DND-41 (cell line): ENCODE measurements around the gene ATP8A2.

Source experiments
- ATAC-seq: fragments of 200-7000 bp; cut with Tn5 transposase; 3 replicates; pipeline ENCODE4 v1.9.1; 2021; ENCODE audit warnings: low read depth; ENCODE audit not compliant: insufficient read depth
- DNase-seq: peaks from one replicate; pipeline ENCODE4 v3.0.0-alpha.2; 2020
- H2AFZ ChIP-seq: 2 replicates; pipeline ENCODE4 v1.6.0; 2012; ENCODE audit warnings: low read depth, low read length
- H3K27ac ChIP-seq: 2 replicates; pipeline ENCODE4 v1.5.1; 2012; ENCODE audit warnings: low read length, inconsistent platforms
- H3K27me3 ChIP-seq: fragments of 200-600 bp; sonication (generic); 2 replicates; pipeline ENCODE4 v1.6.0; 2012; ENCODE audit warnings: low read length, mild to moderate bottlenecking, inconsistent platforms; ENCODE audit not compliant: insufficient read depth, poor library complexity
- H3K36me3 ChIP-seq: 2 replicates; pipeline ENCODE4 v1.5.1; 2012; ENCODE audit warnings: low read length, inconsistent platforms; ENCODE audit not compliant: insufficient read depth
- H3K4me1 ChIP-seq: 2 replicates; pipeline ENCODE4 v1.5.1; 2012; ENCODE audit warnings: mild to moderate bottlenecking, low read length; ENCODE audit not compliant: insufficient read depth
- H3K4me2 ChIP-seq: 2 replicates; pipeline ENCODE4 v1.6.0; 2012; ENCODE audit warnings: mild to moderate bottlenecking, moderate library complexity, low read length, inconsistent platforms; ENCODE audit not compliant: insufficient read depth
- H3K4me3 ChIP-seq, 2 experiments: fragments of 200-600 bp in 1 of 2; shearing (Covaris generic) in 1 of 2; 2 replicates each; pipeline ENCODE4 v1.5.1; 2012 to 2016; ENCODE audit warnings: inconsistent platforms in 2 of 2, low read length in 2 of 2, mild to moderate bottlenecking in 2 of 2, low read depth in 1 of 2, moderate library complexity in 1 of 2
- H3K79me2 ChIP-seq: 2 replicates; pipeline ENCODE4 v1.6.0; 2012; ENCODE audit warnings: low read length, inconsistent platforms; ENCODE audit not compliant: insufficient read depth
- H3K9ac ChIP-seq: 2 replicates; pipeline ENCODE4 v1.6.0; 2012; ENCODE audit warnings: low read depth, mild to moderate bottlenecking, inconsistent platforms, low read length, moderate library complexity
- H3K9me3 ChIP-seq: 2 replicates; pipeline ENCODE4 v1.5.1; 2012; ENCODE audit warnings: low read length, moderate library complexity, mild to moderate bottlenecking, inconsistent platforms; ENCODE audit not compliant: insufficient read depth, severe bottlenecking
- H4K20me1 ChIP-seq: 2 replicates; pipeline ENCODE4 v1.6.0; 2012; ENCODE audit warnings: low read length; ENCODE audit not compliant: insufficient read depth
- EZH2 ChIP-seq: IDR thresholded peaks from 3 replicates; pipeline ENCODE4 v1.6.1; 2012; ENCODE audit warnings: borderline replicate concordance, low read depth, mild to moderate bottlenecking, moderate library complexity, low read length, inconsistent platforms; ENCODE audit not compliant: severe bottlenecking
- TF ChIP-seq, protein P1 (sequence below): IDR thresholded peaks from 2 replicates; pipeline ENCODE4 v1.5.1; 2012; ENCODE audit warnings: borderline replicate concordance, low read length, moderate library complexity, mild to moderate bottlenecking; ENCODE audit not compliant: poor library complexity, severe bottlenecking; ENCODE audit errors: extremely low read depth

The ATP8A2 gene

DNA sequence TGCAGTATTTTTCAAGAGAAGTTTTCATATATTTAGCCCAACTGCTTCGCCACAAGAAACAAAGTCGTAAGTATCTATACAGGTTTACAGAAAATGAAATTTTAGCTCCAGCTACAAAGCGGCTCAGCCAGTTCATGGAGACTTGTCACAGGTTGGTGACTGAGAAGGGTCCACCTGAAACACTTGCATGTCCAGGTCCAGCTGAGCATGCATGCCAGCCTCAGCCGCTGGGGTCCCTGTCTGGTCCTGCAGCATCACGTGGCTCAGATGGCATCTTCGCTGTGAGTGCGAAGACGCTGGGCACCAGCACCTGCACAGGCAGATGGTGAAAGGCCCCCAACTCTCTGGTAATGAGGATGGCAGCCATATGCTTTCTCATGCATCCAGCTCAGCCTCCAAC, 616.2 kb downstream of the ATP8A2 start:
- Histone ChIP-seq H3K4me3 (no peak overlapping the region), H3K36me3 (no peaks in the 10 kb centered on the region), H3K27me3 (no peaks in the 10 kb centered on the region), H3K9ac (no peak overlapping the region), H4K20me1 (no peaks in the 10 kb centered on the region), H3K27ac (no peak overlapping the region), H2AFZ (no peak overlapping the region), H3K9me3 (no peaks in the 10 kb centered on the region), H3K4me2 (no peak overlapping the region), H3K4me1 (no peaks in the 10 kb centered on the region), H3K79me2 (no peaks in the 10 kb centered on the region)
- TF ChIP-seq EZH2, result no peak
- TF ChIP-seq, protein P1, sequence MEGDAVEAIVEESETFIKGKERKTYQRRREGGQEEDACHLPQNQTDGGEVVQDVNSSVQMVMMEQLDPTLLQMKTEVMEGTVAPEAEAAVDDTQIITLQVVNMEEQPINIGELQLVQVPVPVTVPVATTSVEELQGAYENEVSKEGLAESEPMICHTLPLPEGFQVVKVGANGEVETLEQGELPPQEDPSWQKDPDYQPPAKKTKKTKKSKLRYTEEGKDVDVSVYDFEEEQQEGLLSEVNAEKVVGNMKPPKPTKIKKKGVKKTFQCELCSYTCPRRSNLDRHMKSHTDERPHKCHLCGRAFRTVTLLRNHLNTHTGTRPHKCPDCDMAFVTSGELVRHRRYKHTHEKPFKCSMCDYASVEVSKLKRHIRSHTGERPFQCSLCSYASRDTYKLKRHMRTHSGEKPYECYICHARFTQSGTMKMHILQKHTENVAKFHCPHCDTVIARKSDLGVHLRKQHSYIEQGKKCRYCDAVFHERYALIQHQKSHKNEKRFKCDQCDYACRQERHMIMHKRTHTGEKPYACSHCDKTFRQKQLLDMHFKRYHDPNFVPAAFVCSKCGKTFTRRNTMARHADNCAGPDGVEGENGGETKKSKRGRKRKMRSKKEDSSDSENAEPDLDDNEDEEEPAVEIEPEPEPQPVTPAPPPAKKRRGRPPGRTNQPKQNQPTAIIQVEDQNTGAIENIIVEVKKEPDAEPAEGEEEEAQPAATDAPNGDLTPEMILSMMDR, result no peak
- DNase-seq, result no peak
- no peak for ATAC-seq

DNA sequence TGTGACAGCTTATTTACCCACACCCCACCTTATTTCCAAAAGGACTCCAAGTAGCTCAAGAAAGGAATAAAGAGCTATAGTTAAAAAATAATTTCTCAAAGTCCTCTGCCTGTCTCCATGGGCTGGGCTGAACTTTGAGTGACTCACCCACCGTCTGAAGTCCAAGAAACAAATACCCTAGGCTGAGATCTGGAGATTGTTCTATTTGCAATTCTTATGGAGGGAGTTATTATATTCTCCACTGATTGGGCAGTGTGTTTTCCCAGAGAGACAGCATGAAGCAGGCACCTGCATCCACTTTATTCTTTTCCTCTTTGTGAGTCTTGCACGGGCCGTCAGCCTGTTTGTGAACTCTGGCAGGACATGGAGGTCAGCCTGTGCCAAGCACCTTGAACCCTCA, 616.9 kb downstream of the ATP8A2 start:
- DNase-seq (no peak), ATAC-seq (no peak)
- no peaks in the 10 kb centered on the region for H3K4me1 ChIP-seq
- no peaks in the 10 kb centered on the region for H3K79me2 ChIP-seq
- H3K4me2 ChIP-seq, result no peak overlapping the region
- no peaks in the 10 kb centered on the region for H3K27me3 ChIP-seq
- H3K9ac ChIP-seq, result no peak overlapping the region
- H3K4me3 ChIP-seq, result no peak overlapping the region
- TF ChIP-seq, protein P1, result no peak
- no peak for TF ChIP-seq EZH2
- H3K9me3 ChIP-seq, result no peaks in the 10 kb centered on the region
- H4K20me1 ChIP-seq, result no peaks in the 10 kb centered on the region
- H3K36me3 ChIP-seq, result no peaks in the 10 kb centered on the region
- H3K27ac ChIP-seq, result no peak overlapping the region
- H2AFZ ChIP-seq, result no peak overlapping the region

DNA sequence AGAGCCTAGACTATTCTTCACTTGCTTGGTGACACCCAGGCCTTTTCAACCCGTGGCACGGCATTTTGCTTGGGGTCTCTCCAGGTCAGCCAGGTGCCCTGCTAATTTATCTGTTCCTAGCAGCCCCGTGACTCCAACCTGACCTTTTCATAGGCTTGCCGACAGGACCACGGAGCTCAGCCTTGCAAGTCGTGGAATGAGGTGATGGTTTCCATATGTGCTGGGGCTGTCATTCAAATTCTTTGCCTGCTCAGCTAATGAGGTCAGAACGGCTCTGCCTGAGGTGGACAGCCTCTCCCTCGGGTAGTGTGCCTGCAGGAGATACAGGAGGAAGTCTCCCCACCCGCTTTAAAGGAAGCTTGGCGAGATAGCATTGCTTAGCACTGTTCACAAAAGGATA, 619.0 kb downstream of the ATP8A2 start:
- H3K36me3 ChIP-seq, result no peaks in the 10 kb centered on the region
- H3K4me1 ChIP-seq, result no peaks in the 10 kb centered on the region
- H3K27me3 ChIP-seq, result no peaks in the 10 kb centered on the region
- ATAC-seq (no peak), DNase-seq (no peak)
- no peak overlapping the region; the same call in 1 of the 2 replicates for H2AFZ ChIP-seq
- H3K4me3 ChIP-seq, result no peak overlapping the region
- no peak overlapping the region for H3K27ac ChIP-seq
- no peak overlapping the region for H3K4me2 ChIP-seq
- no peak for TF ChIP-seq EZH2
- TF ChIP-seq, protein P1, result no peak
- peaks cover 6% of the 10 kb centered on the region for H3K9me3 ChIP-seq
- no peak overlapping the region for H3K9ac ChIP-seq
- H3K79me2 ChIP-seq, result no peaks in the 10 kb centered on the region
- no peaks in the 10 kb centered on the region for H4K20me1 ChIP-seq

DNA sequence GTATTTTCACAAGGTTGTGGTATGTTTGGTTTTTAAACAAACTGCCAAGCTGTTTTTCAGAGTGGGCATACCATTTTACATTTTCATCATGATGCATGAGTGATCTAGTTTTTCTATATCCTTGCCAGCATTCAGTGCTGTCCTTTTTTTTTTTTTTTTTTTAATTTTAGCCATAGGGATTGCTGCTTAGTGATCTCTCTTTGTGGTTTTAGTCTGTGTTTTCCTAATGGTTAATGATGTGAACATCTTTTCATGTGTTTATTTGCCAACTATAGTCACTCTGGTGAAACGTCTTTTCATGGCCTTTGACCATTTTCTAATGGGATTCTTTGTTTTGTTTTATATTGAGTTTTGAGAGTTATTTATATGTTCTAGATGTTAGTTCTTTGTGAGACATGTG, 620.3 kb downstream of the ATP8A2 start:
- no peak for TF ChIP-seq EZH2
- TF ChIP-seq, protein P1, result no peak
- Histone ChIP-seq H3K9me3 (peaks cover 7% of the 10 kb centered on the region), H3K4me1 (peaks cover 3% of the 10 kb centered on the region; the same call in 1 of the 2 replicates), H3K9ac (no peak overlapping the region), H3K36me3 (no peaks in the 10 kb centered on the region), H3K27ac (no peak overlapping the region), H3K4me3 (no peak overlapping the region), H3K79me2 (no peaks in the 10 kb centered on the region), H3K27me3 (no peaks in the 10 kb centered on the region), H2AFZ (no peak overlapping the region), H3K4me2 (no peak overlapping the region), H4K20me1 (no peaks in the 10 kb centered on the region)
- DNase-seq (no peak), ATAC-seq (no peak)
